ENCODE measurements around the gene PPP2R3A. TPM values are rescaled to one million over a fixed set of nuclear protein-coding genes. Genes with fewer than 3 reads are reported as not detected.

Gene PPP2R3A
- total and polyA plus RNA-seq, 8 donors: 1.3 to 7.0 (median 4.3) TPM

- 87 to 90% methylated on average over 5 of the region's 5 CpGs for WGBS, 2 donors
- DNase-seq (no peak), ATAC-seq (no peak), FAIRE-seq (no peak)
- H3K9me3 ChIP-seq: no peaks in the 10 kb centered on the region
- H3K4me3 ChIP-seq: no peak overlapping the region
- no peak overlapping the region for H3K27ac ChIP-seq
- intact Hi-C loops (cut with DNase I): no loop called here
- TF ChIP-seq CTCF (IDR thresholded peaks at IDR 0.05): no peak
- H3K36me3 ChIP-seq: no peaks in the 10 kb centered on the region
- no peaks in the 10 kb centered on the region for H3K27me3 ChIP-seq
- no peaks in the 10 kb centered on the region for H3K4me1 ChIP-seq
Measured at GRCh38 chr3:136068708-136069107, 103.2 kb downstream of the PPP2R3A start.

DNA sequence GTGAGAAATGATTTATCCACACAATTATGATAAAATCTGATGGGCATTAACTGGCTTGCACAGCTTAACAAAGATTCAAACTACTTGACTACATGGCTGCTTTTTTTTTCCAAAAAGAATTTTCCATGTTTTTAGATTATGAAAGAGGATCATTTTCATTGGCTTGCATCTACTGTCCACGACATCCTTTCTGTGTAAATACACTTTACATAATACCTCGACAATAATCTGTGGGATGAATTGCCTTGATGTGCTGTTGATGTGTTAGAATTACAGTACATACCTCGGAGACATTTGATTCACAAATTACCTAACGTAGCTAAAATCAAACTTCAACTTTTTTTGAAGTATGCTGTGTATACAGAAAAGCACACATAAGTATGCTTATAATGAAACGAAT lies 104.4 kb downstream of the PPP2R3A start:
- no peaks in the 10 kb centered on the region for H3K9me3 ChIP-seq
- no peak overlapping the region for H3K4me3 ChIP-seq
- no peak for ATAC-seq
- intact Hi-C loops (cut with DNase I): loop anchor here in 2 of 3 donors (5.0 to 10.0 kb wide), 2 partner anchors 675 to 942 kb away; no protein-coding TSS in a partner anchor
- no peak for TF ChIP-seq CTCF (IDR thresholded peaks at IDR 0.05)
- H3K4me1 ChIP-seq: no peaks in the 10 kb centered on the region
- H3K36me3 ChIP-seq: no peaks in the 10 kb centered on the region
- FAIRE-seq: no peak
- no peak for DNase-seq
- H3K27me3 ChIP-seq: no peaks in the 10 kb centered on the region
- no peak overlapping the region for H3K27ac ChIP-seq
- WGBS, 2 donors: 70 to 76% methylated on average over 5 of the region's 5 CpGs

DNA sequence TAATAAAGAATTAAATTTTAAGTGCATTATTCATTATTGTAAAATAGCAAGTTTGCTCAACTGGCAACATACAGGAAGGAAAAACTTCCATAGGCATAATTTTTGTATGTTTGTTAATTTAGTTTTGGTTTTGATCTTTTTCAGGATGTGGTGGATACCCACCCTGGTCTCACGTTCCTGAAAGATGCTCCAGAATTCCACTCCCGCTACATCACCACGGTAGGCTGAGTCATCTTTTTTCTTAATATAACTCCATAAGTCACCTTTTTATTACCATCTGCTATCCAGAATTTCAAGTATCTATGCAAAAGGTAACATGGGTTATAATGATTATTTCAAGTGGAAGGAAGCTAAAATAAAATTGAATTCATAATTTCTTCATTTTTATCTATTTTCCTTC lies 104.8 kb downstream of the PPP2R3A start:
- Histone ChIP-seq H3K4me3 (no peak overlapping the region), H3K9me3 (no peaks in the 10 kb centered on the region), H3K27ac (no peak overlapping the region), H3K4me1 (no peaks in the 10 kb centered on the region), H3K27me3 (no peaks in the 10 kb centered on the region), H3K36me3 (no peaks in the 10 kb centered on the region)
- FAIRE-seq (no peak), ATAC-seq (no peak), DNase-seq (no peak)
- no peak for TF ChIP-seq CTCF (IDR thresholded peaks at IDR 0.05)
- intact Hi-C loops (cut with DNase I): loop anchor here in 2 of 3 donors (5.0 to 10.0 kb wide), 2 partner anchors 674 to 942 kb away; no protein-coding TSS in a partner anchor
- WGBS, 2 donors: 81 to 86% methylated on average over 3 of the region's 3 CpGs

GRCh38 chr3:136070953-136071949 lies 105.7 kb downstream of the PPP2R3A start:
- H3K4me1 ChIP-seq: no peaks in the 10 kb centered on the region
- DNase-seq: no peak
- no peak for TF ChIP-seq CTCF (IDR thresholded peaks at IDR 0.05)
- no peak for FAIRE-seq
- no peaks in the 10 kb centered on the region for H3K27me3 ChIP-seq
- H3K9me3 ChIP-seq: no peaks in the 10 kb centered on the region
- WGBS, 2 donors: 50 to 63% methylated on average over 9 of the region's 9 CpGs
- no peaks in the 10 kb centered on the region for H3K36me3 ChIP-seq
- H3K27ac ChIP-seq: no peak overlapping the region
- ATAC-seq: peak in 3 of 4 donors; percentile 30 to 52 (median 45)
- H3K4me3 ChIP-seq: no peak overlapping the region
- intact Hi-C loops (cut with DNase I): loop anchor here in 2 of 3 donors (5.0 to 10.0 kb wide), 2 partner anchors 674 to 941 kb away; no protein-coding TSS in a partner anchor

Measured in pancreas (tissue), 10 donors.